Activated CD4-positive, CD25-positive, alpha-beta regulatory T cell treated with anti-CD3 and anti-CD28 coated beads, Interleukin-2, amount 50 U/mL, for 24 hours (primary cell): ENCODE measurements around the gene TMEM184A.

ENCODE experiments used
- ATAC-seq, 2 donors: fragments of 150-1000 bp; cut with Tn5 transposase; one replicate each; pipeline ENCODE4 v1.10.0; 2021; ENCODE audit warnings: mild to moderate bottlenecking in 1 of 2, moderate library complexity in 1 of 2

The TMEM184A gene

DNA sequence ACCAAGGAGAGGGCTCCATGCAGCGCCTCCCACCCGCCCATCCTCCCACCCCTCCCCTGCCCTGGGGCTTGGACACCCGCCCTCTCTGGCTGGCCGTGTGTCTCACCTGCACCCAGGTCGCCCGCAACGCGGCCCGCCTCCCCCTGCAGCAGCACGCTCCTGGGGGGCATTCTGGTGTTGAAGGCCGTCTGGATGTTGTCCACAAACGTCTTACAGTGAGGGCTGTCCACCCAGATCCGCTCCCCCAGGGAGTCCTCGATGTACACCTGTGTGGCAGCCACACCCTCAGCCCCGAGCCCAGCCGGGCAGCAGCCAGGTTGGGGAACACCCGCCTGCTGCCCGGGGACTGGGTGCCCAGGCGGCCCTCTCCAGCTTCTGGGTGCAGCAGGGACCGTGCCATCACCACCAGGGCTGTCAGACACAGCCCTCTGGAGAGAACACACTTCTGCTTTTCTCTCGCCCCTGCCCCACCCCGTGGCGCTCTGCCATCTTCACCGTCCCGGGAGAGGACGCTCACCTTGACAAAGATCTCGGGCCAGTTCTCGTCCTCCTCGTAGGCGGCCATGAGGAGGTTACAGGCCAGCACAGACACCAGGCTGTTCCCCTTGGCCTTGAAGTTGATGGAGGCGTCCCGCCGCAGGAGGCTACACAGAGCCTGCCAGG lies 56.5 kb downstream of the TMEM184A start:
- ATAC-seq: no peak

DNA sequence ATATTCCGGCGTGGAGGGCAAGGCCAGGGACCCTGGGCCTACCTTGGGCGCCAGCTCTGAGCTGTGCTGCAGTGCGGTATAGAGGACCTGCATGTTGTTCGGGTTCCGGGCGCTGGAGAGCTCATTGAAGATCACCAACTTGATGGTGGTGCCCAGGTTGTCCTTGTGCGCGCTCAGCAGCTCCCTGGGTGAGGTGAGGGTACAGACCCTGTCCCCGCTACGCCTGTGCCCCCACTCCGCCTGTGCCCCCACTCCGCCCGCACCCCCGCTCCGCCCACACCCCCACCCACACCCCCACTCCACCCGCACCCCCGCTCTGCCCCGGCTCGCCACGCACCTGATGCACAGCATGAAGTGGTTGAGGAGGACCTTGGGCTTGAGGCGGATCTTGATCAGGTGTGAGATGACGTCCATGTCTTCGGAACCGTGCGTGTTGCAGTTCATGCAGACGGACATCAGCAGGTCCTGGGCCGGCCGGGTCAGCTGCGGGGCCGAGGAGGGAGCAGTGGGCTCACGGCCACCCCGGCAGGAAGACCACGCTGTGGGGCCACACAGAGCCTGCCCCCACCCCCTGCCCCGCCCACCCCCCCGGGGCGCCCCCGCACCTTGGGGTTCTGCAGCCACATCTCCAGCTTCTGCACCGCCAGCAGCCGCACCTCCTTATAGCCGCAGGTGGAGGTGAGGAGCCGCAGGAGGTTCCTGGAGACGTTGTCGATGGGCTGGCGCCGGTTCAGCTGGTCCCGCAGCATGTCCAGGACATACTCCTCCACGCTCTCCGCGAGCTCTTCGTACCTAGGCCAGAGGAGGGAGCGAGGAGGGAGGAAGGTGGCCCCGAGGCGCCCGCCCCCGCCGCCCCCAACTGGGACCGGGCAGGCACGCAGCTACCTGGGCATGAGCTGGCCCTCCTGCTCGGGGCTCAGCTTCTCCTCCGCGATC lies 57.4 kb downstream of the TMEM184A start:
- ATAC-seq: no peak

DNA sequence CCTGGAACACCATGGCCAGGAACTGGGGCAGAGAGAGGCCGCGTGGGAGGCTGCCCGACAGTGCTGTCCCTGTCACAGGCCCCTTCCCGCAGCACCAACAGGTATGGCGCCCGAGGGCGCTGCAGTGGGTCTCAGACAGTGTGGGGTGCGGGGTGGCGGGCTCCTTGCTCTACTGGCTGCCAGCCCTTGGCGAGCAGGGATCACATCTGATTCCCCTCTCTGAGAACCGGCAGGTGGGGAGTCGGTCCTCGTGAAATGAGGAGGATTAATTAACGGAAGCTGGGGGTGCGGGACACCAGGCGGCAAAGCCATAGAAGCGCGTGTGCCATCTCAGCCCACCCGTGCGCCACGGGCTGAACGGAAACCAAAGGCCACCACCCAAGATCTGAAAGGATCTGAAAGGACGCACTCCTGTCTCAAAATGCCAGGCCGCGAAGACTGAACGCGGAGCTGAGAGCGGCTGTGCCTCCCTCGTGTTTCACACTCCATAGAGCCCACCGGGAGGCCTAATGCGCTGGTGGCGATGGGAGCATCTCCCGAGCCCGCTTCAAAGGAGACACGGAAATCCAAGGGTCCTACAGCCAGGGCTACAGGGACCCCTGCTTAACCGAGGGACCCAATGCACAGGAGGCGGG lies 58.6 kb downstream of the TMEM184A start:
- ATAC-seq: no peak

DNA sequence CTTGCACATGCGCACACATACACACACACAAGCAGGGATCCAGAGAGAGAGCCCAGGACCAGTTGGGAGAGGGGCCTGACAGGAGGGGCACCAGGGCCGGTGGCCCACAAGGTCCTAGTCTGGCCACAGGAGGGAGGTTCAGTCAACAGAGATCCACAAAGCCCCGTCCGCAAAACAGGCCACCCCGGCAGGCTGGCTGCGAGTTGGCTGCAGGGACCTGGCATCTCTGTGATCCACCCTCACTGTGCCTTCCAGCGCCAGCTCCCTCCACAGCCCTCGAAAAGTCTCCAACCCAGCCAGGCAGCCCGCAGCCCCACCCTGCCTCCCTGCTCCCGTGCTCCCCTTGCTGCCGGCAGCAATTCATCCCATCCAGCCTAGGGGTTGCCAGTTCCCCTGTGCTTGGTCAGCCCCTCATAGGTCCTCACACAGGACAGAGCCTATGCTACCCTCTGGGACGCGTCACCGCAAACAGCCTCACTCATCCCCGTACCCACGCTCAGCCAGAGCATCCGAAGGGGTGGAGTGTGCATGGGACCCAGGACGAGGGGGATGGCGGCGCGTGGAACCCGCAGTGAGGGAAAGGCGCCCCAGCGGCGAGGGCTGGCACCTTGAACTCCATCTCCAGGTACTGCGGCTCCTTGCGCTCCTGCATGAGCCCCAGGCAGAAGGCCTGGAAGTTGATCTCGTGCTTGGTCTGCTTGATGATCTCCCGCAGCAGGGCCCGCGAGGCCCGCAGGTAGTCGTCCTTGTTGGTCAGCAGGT lies 59.3 kb downstream of the TMEM184A start:
- no peak for ATAC-seq

DNA sequence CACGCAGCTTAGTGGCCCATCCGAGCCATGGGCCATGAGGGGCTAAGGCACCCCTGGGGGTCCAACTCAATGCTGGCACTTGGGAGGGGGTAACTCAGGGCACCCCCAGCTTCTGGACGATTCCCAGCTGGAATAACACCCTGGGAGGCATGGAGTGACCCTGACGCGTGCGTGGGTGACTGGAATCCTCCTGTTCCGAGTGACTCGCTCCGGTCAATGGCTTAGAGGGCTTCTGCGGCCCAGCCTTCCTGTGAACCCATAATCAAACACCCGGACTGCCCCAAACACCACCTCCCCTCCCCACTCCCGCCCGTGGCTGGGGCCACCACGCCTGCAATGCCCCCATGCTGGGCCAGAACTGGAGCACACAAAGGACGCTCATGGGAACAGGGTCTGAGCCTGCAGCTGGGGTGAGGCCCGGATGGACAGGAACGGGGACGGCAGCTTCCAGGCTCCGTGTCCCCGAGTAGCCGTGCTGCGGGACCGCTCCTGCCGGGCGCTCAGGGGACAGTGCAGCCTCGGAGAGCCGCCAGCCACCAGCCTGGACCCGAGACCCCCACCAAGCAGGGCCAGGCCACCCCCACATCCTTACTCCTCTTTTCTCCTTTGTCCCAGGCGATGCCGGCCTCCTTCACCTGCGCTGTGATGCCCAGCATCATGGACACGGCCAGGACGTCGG lies 60.3 kb downstream of the TMEM184A start:
- no peak for ATAC-seq

DNA sequence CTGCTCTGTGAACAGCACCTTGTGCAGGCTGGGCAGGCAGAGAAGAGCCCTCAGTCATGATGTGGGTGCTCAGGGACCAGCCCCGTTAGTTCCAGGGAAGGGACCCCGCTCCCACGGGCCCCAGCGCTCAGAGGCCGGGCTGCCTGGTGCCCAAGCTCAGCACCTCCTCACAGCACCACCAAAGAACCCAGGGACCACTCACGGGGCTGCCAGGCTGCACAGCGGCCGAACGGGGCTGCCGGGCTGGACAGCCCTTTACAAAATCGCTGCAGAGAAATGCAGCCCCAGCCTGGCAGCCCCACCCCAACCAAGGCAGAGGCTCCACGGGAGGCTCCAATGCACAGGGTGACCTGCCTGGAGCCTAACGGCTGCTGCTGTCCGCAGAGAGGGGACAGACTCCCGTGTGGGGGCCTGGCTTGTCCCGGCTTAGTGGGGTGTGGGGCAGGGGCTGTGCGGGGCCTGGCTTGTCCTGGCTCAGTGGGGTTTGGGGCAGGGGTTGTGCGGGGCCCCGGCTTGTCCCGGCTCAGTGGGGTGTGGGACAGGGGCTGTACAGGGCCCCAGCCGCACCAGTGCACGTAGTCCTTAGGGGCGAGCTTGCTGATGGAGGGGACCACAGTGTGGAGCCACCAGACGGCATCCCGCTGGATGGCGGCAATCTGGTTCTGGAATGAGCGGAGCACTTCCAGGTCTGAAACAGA lies 61.0 kb downstream of the TMEM184A start:
- no peak for ATAC-seq

DNA sequence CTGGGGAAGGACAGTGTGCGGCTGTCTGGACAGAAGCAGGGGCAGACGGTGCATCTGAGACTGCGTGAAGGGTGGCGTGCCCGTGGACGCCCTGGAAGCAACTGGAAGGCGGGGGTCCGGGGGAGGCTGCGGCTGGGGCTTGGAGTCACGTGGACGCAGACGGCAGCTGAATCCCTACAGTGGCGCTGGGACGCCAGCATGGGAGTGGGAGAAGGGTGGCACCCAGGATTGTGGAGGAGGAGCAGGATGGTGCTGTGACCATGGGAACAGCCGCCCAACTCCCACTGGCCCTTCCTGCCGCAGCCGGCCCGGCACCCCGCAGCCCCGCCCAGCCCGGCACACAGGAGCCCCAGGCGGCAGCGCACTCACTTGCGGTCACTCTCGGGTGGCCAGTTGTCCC lies 61.6 kb downstream of the TMEM184A start:
- no peak for ATAC-seq

DNA sequence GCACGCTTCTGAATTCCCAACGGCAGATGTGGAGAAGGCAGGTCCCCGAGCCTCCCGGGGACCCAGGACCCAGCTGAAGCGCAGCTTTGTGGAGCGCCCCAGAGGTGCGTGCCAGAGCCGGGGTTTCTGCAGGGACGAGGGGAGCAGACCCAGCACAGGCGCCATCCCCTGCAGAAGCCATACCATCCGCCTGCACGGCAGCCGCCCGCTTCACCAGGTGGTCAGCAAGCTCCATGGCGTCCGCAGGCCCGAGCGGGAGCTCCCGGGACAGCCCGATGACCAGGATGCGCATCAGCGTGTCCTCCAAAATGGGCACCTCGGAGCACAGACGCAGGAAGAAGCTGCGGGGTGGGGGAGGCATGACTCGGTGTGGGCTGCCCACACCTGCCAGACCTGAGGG lies 62.4 kb downstream of the TMEM184A start:
- ATAC-seq: no peak

DNA sequence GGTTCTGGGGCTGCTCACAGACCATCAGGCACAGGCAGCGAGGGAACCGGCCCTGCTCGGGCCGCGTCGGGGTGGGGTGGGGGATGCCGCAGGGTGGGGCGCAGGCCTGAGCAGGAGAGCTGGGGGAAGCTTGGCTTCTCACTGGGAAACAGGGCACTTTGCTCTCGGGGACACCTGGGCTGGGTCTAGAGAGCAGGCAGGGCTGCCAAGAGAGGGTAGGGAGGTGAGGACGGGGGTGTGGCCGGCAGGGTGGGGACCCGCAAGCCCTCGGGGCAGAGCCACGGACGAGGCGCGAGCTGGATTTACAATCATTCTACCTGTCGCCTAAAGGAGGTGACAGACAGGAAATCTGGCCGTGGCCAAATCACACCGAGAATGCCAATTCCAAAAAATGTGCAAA lies 62.9 kb downstream of the TMEM184A start:
- ATAC-seq: no peak

DNA sequence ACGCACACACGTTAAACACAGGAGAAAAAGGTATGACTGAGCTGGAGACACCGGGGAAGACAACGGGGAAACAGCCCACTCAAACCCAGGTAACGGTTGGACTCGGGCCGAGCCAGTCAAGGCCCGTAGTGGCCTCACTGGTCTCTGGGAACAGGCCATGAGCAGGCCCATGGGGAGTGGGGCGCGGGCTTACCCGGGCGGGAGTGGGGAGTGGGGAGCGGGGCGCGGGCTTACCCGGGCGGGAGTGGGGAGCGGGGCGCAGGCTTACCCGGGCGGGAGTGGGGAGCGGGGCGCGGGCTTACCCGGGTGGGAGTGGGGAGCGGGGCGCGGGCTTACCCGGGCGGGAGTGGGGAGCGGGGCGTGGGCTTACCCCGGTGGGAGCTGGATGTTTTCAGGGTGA lies 63.4 kb downstream of the TMEM184A start:
- ATAC-seq: no peak
